GM12873 (cell line): ENCODE results near the gene B4GALT4.

ENCODE experiments used
- TF ChIP-seq, protein P1 (sequence below): IDR thresholded peaks from 2 replicates; pipeline ENCODE4 v1.5.1; 2012; ENCODE audit warnings: low read depth, mild to moderate bottlenecking, moderate library complexity, low read length, control low read depth; ENCODE audit not compliant: insufficient read depth; ENCODE audit errors: missing control alignments

B4GALT4 gene

DNA sequence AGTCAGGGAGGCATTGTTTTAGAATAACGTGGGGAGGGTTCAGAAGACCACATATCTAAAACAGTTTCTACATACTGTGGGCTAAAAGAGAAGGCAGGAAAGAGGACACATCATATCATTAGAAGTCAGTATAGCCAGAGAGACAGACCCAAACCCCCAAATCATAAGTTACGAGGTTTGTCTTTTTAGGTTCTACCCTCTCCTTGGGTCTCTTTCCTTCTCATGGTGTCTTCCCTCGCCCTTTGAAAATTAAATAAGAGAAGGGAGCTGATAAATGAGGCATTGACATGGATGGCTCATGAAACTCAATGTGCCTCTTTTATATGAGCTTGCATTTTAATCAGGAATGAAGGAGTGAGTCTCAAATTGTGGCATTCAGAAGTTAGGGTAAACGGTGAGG lies 63.9 kb downstream of the B4GALT4 start:
- TF ChIP-seq, protein P1, sequence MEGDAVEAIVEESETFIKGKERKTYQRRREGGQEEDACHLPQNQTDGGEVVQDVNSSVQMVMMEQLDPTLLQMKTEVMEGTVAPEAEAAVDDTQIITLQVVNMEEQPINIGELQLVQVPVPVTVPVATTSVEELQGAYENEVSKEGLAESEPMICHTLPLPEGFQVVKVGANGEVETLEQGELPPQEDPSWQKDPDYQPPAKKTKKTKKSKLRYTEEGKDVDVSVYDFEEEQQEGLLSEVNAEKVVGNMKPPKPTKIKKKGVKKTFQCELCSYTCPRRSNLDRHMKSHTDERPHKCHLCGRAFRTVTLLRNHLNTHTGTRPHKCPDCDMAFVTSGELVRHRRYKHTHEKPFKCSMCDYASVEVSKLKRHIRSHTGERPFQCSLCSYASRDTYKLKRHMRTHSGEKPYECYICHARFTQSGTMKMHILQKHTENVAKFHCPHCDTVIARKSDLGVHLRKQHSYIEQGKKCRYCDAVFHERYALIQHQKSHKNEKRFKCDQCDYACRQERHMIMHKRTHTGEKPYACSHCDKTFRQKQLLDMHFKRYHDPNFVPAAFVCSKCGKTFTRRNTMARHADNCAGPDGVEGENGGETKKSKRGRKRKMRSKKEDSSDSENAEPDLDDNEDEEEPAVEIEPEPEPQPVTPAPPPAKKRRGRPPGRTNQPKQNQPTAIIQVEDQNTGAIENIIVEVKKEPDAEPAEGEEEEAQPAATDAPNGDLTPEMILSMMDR, result no peak

GRCh38 chr3:119175872-119176756 lies 64.6 kb downstream of the B4GALT4 start:
- TF ChIP-seq, protein P1, result no peak

DNA sequence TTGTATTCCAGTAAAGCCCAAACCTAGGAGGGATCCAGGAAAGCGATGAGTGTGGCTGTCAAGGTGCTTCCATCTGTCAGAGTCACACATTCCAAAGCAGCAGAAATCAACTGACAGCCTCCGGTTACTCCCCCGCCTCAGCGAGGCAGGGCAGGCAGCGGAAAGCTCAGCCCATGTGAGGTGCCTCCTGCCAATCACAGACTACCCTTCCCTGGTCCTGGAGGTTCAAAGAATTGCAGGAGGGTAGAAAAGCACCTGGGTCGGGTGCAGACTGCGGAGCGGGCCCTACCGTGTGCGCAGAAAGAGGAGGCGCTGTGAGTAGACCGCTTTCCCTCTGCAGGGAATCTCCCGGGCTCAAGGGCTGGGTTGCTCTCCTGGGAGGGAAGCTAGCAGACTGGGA lies 67.4 kb downstream of the B4GALT4 start, which contains the start of gene UPK1B:
Gene UPK1B (plus strand): TSS at position 274 of the 400 bp plus-strand sequence. CDS start 13,144 bp downstream, outside the sequence.
- TF ChIP-seq, protein P1, result no peak

- TF ChIP-seq, protein P1, result no peak
Observed at GRCh38 chr3:119170821-119171220, 69.9 kb downstream of the B4GALT4 start.
